ENCODE data around the gene CDK5RAP1. TPM values are rescaled to one million over a fixed set of nuclear protein-coding genes. Genes with fewer than 3 reads are reported as not detected.

The CDK5RAP1 gene
- total RNA-seq, 1 donor from 2014 or later = 49.1 TPM

- H3K4me3 Mint-ChIP-seq = no peak overlapping the region
- no peak for DNase-seq (ENCODE audit: low spot score)
- no peak overlapping the region for H3K27ac Mint-ChIP-seq
- no peaks in the 10 kb centered on the region for H3K4me1 Mint-ChIP-seq (ENCODE audit: low read depth)
- no peaks in the 10 kb centered on the region for H3K27me3 Mint-ChIP-seq (ENCODE audit: insufficient read depth)
- no peaks in the 10 kb centered on the region for H3K36me3 Mint-ChIP-seq (ENCODE audit: low read depth)
- intact Hi-C loops (cut with micrococcal nuclease) = no loop called here
- no peaks in the 10 kb centered on the region for H3K9me3 Mint-ChIP-seq
Measured at GRCh38 chr20:33351696-33352095, 49.6 kb downstream of the CDK5RAP1 start.

GRCh38 chr20:33349493-33349892 lies 51.8 kb downstream of the CDK5RAP1 start:
- no peak overlapping the region for H3K4me3 Mint-ChIP-seq
- no peaks in the 10 kb centered on the region for H3K27me3 Mint-ChIP-seq (ENCODE audit: insufficient read depth)
- no peaks in the 10 kb centered on the region for H3K36me3 Mint-ChIP-seq (ENCODE audit: low read depth)

GRCh38 chr20:33348136-33348937 lies 53.0 kb downstream of the CDK5RAP1 start:
- no peaks in the 10 kb centered on the region for H3K36me3 Mint-ChIP-seq (ENCODE audit: low read depth)
- no peaks in the 10 kb centered on the region for H3K27me3 Mint-ChIP-seq (ENCODE audit: insufficient read depth)
- no peaks in the 10 kb centered on the region for H3K4me1 Mint-ChIP-seq (ENCODE audit: low read depth)
- intact Hi-C loops (cut with micrococcal nuclease) = no loop called here
- H3K9me3 Mint-ChIP-seq = no peaks in the 10 kb centered on the region
- no peak for DNase-seq (ENCODE audit: low spot score)
- H3K4me3 Mint-ChIP-seq = no peak overlapping the region
- H3K27ac Mint-ChIP-seq = no peak overlapping the region

More at GRCh38 chr20:33349493-33349892, 51.8 kb downstream of the CDK5RAP1 start:
- Mint-ChIP-seq H3K9me3 (no peaks in the 10 kb centered on the region), H3K4me1 (ENCODE audit: low read depth) (no peaks in the 10 kb centered on the region), H3K27ac (no peak overlapping the region)
- DNase-seq (ENCODE audit: low spot score) = no peak
- intact Hi-C loops (cut with micrococcal nuclease) = no loop called here

- Mint-ChIP-seq H3K4me1 (ENCODE audit: low read depth) (no peaks in the 10 kb centered on the region), H3K27ac (no peak overlapping the region), H3K36me3 (ENCODE audit: low read depth) (no peaks in the 10 kb centered on the region), H3K9me3 (no peaks in the 10 kb centered on the region), H3K4me3 (no peak overlapping the region), H3K27me3 (ENCODE audit: insufficient read depth) (no peaks in the 10 kb centered on the region)
- DNase-seq (ENCODE audit: low spot score) = no peak
- intact Hi-C loops (cut with micrococcal nuclease) = no loop called here
Measured at GRCh38 chr20:33345342-33345741, 56.0 kb downstream of the CDK5RAP1 start.

- Mint-ChIP-seq H3K4me3 (no peak overlapping the region), H3K4me1 (ENCODE audit: low read depth) (no peaks in the 10 kb centered on the region), H3K27me3 (ENCODE audit: insufficient read depth) (no peaks in the 10 kb centered on the region), H3K9me3 (no peaks in the 10 kb centered on the region), H3K36me3 (ENCODE audit: low read depth) (no peaks in the 10 kb centered on the region), H3K27ac (no peak overlapping the region)
- DNase-seq (ENCODE audit: low spot score) = no peak
- intact Hi-C loops (cut with micrococcal nuclease) = no loop called here
Measured at GRCh38 chr20:33343521-33343920, 57.8 kb downstream of the CDK5RAP1 start.

GRCh38 chr20:33339515-33340058 lies 61.7 kb downstream of the CDK5RAP1 start:
- no peaks in the 10 kb centered on the region for H3K36me3 Mint-ChIP-seq (ENCODE audit: low read depth)
- H3K4me1 Mint-ChIP-seq (ENCODE audit: low read depth) = no peaks in the 10 kb centered on the region
- no peaks in the 10 kb centered on the region for H3K27me3 Mint-ChIP-seq (ENCODE audit: insufficient read depth)

GRCh38 chr20:33338467-33339258 lies 62.7 kb downstream of the CDK5RAP1 start:
- H3K27me3 Mint-ChIP-seq (ENCODE audit: insufficient read depth) = no peaks in the 10 kb centered on the region
- no peak for DNase-seq (ENCODE audit: low spot score)
- intact Hi-C loops (cut with micrococcal nuclease) = no loop called here
- no peaks in the 10 kb centered on the region for H3K4me1 Mint-ChIP-seq (ENCODE audit: low read depth)
- H3K27ac Mint-ChIP-seq = no peak overlapping the region
- no peaks in the 10 kb centered on the region for H3K9me3 Mint-ChIP-seq
- H3K4me3 Mint-ChIP-seq = no peak overlapping the region
- H3K36me3 Mint-ChIP-seq (ENCODE audit: low read depth) = no peaks in the 10 kb centered on the region

More at GRCh38 chr20:33339515-33340058, 61.7 kb downstream of the CDK5RAP1 start:
- DNase-seq (ENCODE audit: low spot score) = no peak
- Mint-ChIP-seq H3K9me3 (no peaks in the 10 kb centered on the region), H3K27ac (no peak overlapping the region), H3K4me3 (no peak overlapping the region)
- intact Hi-C loops (cut with micrococcal nuclease) = no loop called here

- no peaks in the 10 kb centered on the region for H3K36me3 Mint-ChIP-seq (ENCODE audit: low read depth)
- no peak overlapping the region for H3K4me3 Mint-ChIP-seq
- no peaks in the 10 kb centered on the region for H3K4me1 Mint-ChIP-seq (ENCODE audit: low read depth)
- no peak overlapping the region for H3K27ac Mint-ChIP-seq
- H3K9me3 Mint-ChIP-seq = no peaks in the 10 kb centered on the region
- no peak for DNase-seq (ENCODE audit: low spot score)
- H3K27me3 Mint-ChIP-seq (ENCODE audit: insufficient read depth) = no peaks in the 10 kb centered on the region
- intact Hi-C loops (cut with micrococcal nuclease) = no loop called here
Measured at GRCh38 chr20:33337531-33338165, 63.7 kb downstream of the CDK5RAP1 start.

- H3K4me3 Mint-ChIP-seq = no peak overlapping the region
- no peaks in the 10 kb centered on the region for H3K4me1 Mint-ChIP-seq (ENCODE audit: low read depth)
- no peaks in the 10 kb centered on the region for H3K36me3 Mint-ChIP-seq (ENCODE audit: low read depth)
- H3K27ac Mint-ChIP-seq = no peak overlapping the region
- intact Hi-C loops (cut with micrococcal nuclease) = no loop called here
- DNase-seq (ENCODE audit: low spot score) = no peak
- H3K9me3 Mint-ChIP-seq = no peaks in the 10 kb centered on the region
- no peaks in the 10 kb centered on the region for H3K27me3 Mint-ChIP-seq (ENCODE audit: insufficient read depth)
Measured at GRCh38 chr20:33337119-33337518, 64.2 kb downstream of the CDK5RAP1 start.

- H3K4me1 Mint-ChIP-seq (ENCODE audit: low read depth) = no peaks in the 10 kb centered on the region
- H3K4me3 Mint-ChIP-seq = no peak overlapping the region
- DNase-seq (ENCODE audit: low spot score) = no peak
- no peaks in the 10 kb centered on the region for H3K36me3 Mint-ChIP-seq (ENCODE audit: low read depth)
- no peaks in the 10 kb centered on the region for H3K27me3 Mint-ChIP-seq (ENCODE audit: insufficient read depth)
- H3K27ac Mint-ChIP-seq = no peak overlapping the region
- intact Hi-C loops (cut with micrococcal nuclease) = no loop called here
- H3K9me3 Mint-ChIP-seq = no peaks in the 10 kb centered on the region
Measured at GRCh38 chr20:33336375-33336774, 64.9 kb downstream of the CDK5RAP1 start.

- no peak overlapping the region for H3K27ac Mint-ChIP-seq
- no peaks in the 10 kb centered on the region for H3K36me3 Mint-ChIP-seq (ENCODE audit: low read depth)
- DNase-seq (ENCODE audit: low spot score) = no peak
- H3K4me3 Mint-ChIP-seq = no peak overlapping the region
- intact Hi-C loops (cut with micrococcal nuclease) = no loop called here
- H3K4me1 Mint-ChIP-seq (ENCODE audit: low read depth) = no peaks in the 10 kb centered on the region
- H3K9me3 Mint-ChIP-seq = no peaks in the 10 kb centered on the region
- no peaks in the 10 kb centered on the region for H3K27me3 Mint-ChIP-seq (ENCODE audit: insufficient read depth)
Measured at GRCh38 chr20:33334111-33334510, 67.2 kb downstream of the CDK5RAP1 start.

GRCh38 chr20:33333616-33334015 lies 67.7 kb downstream of the CDK5RAP1 start:
- H3K4me1 Mint-ChIP-seq (ENCODE audit: low read depth) = no peaks in the 10 kb centered on the region
- peaks cover 4% of the 10 kb centered on the region for H3K27me3 Mint-ChIP-seq (ENCODE audit: insufficient read depth)
- no peaks in the 10 kb centered on the region for H3K9me3 Mint-ChIP-seq
- DNase-seq (ENCODE audit: low spot score) = no peak
- intact Hi-C loops (cut with micrococcal nuclease) = no loop called here
- no peak overlapping the region for H3K4me3 Mint-ChIP-seq
- no peak overlapping the region for H3K27ac Mint-ChIP-seq
- no peaks in the 10 kb centered on the region for H3K36me3 Mint-ChIP-seq (ENCODE audit: low read depth)
